ENCODE measurements around the gene IL36A.

Gene IL36A

DNA sequence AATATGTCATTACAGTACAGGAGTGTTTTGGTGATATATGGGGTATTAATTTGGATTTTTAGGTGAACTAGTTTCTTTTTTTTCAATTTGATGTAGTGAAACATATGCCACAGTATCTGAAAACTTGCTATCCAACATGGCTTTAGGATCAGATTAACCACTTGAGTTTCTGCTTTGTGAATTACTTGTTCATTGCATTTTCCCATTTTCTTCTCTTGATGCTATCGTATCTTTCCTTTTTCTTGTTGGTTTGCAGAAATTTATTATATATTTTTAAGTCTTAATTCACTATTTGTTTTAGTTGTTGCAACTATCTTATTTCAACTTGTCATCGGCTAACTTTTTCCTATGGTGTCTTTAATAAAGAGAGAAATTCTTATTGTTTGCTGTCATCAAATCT, 8.8 kb downstream of the IL36A start:
- no peak for DNase-seq (ENCODE audit: low read depth)
- TF ChIP-seq, protein P1, sequence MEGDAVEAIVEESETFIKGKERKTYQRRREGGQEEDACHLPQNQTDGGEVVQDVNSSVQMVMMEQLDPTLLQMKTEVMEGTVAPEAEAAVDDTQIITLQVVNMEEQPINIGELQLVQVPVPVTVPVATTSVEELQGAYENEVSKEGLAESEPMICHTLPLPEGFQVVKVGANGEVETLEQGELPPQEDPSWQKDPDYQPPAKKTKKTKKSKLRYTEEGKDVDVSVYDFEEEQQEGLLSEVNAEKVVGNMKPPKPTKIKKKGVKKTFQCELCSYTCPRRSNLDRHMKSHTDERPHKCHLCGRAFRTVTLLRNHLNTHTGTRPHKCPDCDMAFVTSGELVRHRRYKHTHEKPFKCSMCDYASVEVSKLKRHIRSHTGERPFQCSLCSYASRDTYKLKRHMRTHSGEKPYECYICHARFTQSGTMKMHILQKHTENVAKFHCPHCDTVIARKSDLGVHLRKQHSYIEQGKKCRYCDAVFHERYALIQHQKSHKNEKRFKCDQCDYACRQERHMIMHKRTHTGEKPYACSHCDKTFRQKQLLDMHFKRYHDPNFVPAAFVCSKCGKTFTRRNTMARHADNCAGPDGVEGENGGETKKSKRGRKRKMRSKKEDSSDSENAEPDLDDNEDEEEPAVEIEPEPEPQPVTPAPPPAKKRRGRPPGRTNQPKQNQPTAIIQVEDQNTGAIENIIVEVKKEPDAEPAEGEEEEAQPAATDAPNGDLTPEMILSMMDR (conservative IDR thresholded peaks at IDR 0.05; ENCODE audit: low read length): no peak
- H3K4me3 ChIP-seq (ENCODE audit: low read length): no peak overlapping the region

DNA sequence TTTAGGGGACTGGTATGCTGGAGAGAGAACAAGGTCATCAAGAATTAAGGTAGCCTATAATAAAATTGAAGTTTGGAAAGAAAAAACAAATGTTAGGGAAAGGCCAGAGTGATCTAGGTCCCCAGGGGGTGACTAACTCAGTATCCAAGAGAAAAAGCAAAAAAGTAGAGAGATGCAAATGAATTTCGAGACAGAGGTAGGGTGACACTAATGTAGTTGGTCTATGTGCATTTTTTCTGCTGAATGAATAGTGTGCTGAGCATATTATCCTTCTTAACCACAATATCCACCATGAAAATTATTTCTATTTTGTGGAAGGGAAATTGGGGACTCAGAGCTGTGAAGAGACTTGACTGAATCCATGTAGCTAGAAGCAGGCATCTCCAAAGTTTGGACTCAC, 9.8 kb downstream of the IL36A start:
- H3K4me3 ChIP-seq (ENCODE audit: low read length): no peak overlapping the region
- TF ChIP-seq, protein P1 (conservative IDR thresholded peaks at IDR 0.05; ENCODE audit: low read length): no peak
- DNase-seq (ENCODE audit: low read depth): no peak

GRCh38 chr2:113015655-113016054, 10.4 kb downstream of the IL36A start:
- no peak overlapping the region for H3K4me3 ChIP-seq (ENCODE audit: low read length)
- TF ChIP-seq, protein P1 (conservative IDR thresholded peaks at IDR 0.05; ENCODE audit: low read length): no peak
- no peak for DNase-seq (ENCODE audit: low read depth)

- H3K4me3 ChIP-seq (ENCODE audit: low read length): no peak overlapping the region
- DNase-seq (ENCODE audit: low read depth): no peak
- TF ChIP-seq, protein P1 (conservative IDR thresholded peaks at IDR 0.05; ENCODE audit: low read length): no peak
These were observed 13.2 kb downstream of the IL36A start for GRCh38 chr2:113018509-113018908.

DNA sequence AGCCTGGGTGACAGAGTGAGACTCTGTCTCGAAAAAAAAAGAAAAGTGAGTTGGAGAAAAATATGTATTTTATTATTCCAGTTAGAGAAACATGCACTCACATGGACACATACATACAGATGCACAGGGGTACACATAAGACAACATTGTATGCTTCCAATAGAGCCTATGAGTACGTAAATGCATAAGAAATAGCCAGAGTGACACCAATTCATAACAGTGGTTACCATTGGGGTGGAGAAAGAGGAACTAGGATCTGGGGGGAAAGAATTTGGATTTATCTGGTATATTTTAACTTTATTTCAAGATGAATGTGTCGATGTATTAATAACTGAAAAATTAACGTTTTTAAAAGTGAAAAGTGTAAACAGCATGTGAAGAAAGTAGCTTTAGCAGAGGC, 16.1 kb downstream of the IL36A start:
- TF ChIP-seq, protein P1 (conservative IDR thresholded peaks at IDR 0.05; ENCODE audit: low read length): no peak
- H3K4me3 ChIP-seq (ENCODE audit: low read length): no peak overlapping the region
- no peak for DNase-seq (ENCODE audit: low read depth)

GRCh38 chr2:113024764-113025163, 19.5 kb downstream of the IL36A start:
- H3K4me3 ChIP-seq (ENCODE audit: low read length): no peak overlapping the region
- TF ChIP-seq, protein P1 (conservative IDR thresholded peaks at IDR 0.05; ENCODE audit: low read length): no peak
- DNase-seq (ENCODE audit: low read depth): no peak

DNA sequence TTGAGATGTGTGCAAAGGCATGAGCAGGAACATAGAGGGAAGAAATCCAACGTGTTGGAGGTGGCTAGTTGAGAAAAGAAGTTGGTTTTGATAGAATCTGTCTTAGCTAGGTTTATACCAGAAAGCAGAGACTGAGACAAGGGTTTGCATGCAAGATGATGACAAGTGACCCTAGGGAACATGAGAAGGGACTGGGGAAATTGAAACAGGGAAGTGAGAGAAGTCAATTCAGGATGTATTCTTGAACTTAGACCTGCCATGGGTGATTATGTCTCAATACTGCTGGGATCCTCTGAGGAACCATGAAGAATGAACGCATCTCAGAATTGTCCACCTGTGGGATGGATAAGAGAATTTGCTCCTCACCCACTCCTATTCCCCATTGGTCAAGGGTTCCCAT, 20.5 kb downstream of the IL36A start:
- H3K4me3 ChIP-seq (ENCODE audit: low read length): no peak overlapping the region
- no peak for DNase-seq (ENCODE audit: low read depth)
- TF ChIP-seq, protein P1 (conservative IDR thresholded peaks at IDR 0.05; ENCODE audit: low read length): no peak

All from AG10803 (cell line).